Mesenchymal stem cell (in vitro differentiated cells and primary cell): Measurements from ENCODE around the gene ATP6V1G1.

Experiments
- DNase-seq: peaks from one replicate; pipeline ENCODE4 v3.0.0-alpha.2; 2013
- H2AFZ ChIP-seq: one replicate; pipeline ENCODE4 v1.6.1; 2013; ENCODE audit warnings: low read depth, mild to moderate bottlenecking, control low read depth, inconsistent platforms, low read length, moderate library complexity
- H2AK5ac ChIP-seq: 2 replicates; pipeline ENCODE4 v1.6.1; 2013; ENCODE audit warnings: low read length, moderate library complexity, mild to moderate bottlenecking, inconsistent platforms; ENCODE audit not compliant: severe bottlenecking
- H2BK120ac ChIP-seq: one replicate; pipeline ENCODE4 v1.6.1; 2013; ENCODE audit warnings: low read depth, mild to moderate bottlenecking, inconsistent platforms, low read length, moderate library complexity
- H2BK12ac ChIP-seq, 2 experiments: one replicate each; pipeline ENCODE4 v1.6.1; 2013; ENCODE audit warnings: inconsistent platforms in 2 of 2, low read length in 2 of 2, mild to moderate bottlenecking in 2 of 2, moderate library complexity in 2 of 2, control low read depth in 1 of 2
- H2BK15ac ChIP-seq: one replicate; pipeline ENCODE4 v1.6.1; 2013; ENCODE audit warnings: mild to moderate bottlenecking, low read depth, inconsistent platforms; ENCODE audit not compliant: poor library complexity, severe bottlenecking
- H2BK5ac ChIP-seq: 2 replicates; pipeline ENCODE4 v1.6.1; 2013; ENCODE audit warnings: low read depth, mild to moderate bottlenecking, low read length, control low read depth, inconsistent platforms; ENCODE audit not compliant: poor library complexity, severe bottlenecking
- H3K14ac ChIP-seq, 2 experiments: one replicate each; pipeline ENCODE4 v1.6.1; 2013; ENCODE audit warnings: inconsistent platforms in 2 of 2, low read length in 2 of 2, control low read depth in 1 of 2, mild to moderate bottlenecking in 1 of 2, moderate library complexity in 1 of 2
- H3K18ac ChIP-seq, 2 experiments: one replicate each; pipeline ENCODE4 v1.6.1; 2013; ENCODE audit warnings: inconsistent platforms in 2 of 2, low read length in 2 of 2, control low read depth in 1 of 2, low read depth in 1 of 2, mild to moderate bottlenecking in 1 of 2
- H3K23ac ChIP-seq, 2 experiments: one replicate each; pipeline ENCODE4 v1.6.1; 2013; ENCODE audit warnings: inconsistent platforms in 2 of 2, low read length in 2 of 2, mild to moderate bottlenecking in 2 of 2, moderate library complexity in 2 of 2, control low read depth in 1 of 2
- H3K27ac ChIP-seq: 2 replicates; pipeline ENCODE4 v1.5.1; 2013; ENCODE audit warnings: mild to moderate bottlenecking, moderate library complexity, low read length, control low read depth, inconsistent platforms; ENCODE audit not compliant: poor library complexity, severe bottlenecking
- H3K27me3 ChIP-seq, 2 experiments: 2 replicates each; pipeline versions ENCODE4 v1.6.1 to v1.7.0; 2013; ENCODE audit warnings: low read length in 2 of 2, mild to moderate bottlenecking in 2 of 2, moderate library complexity in 2 of 2, control low read depth in 1 of 2, inconsistent platforms in 1 of 2; ENCODE audit not compliant: control insufficient read depth in 1 of 2, insufficient read depth in 1 of 2
- H3K36me3 ChIP-seq, 2 experiments: 2 replicates each; pipeline versions ENCODE4 v1.6.1 to v1.7.0; 2013; ENCODE audit warnings: low read length in 2 of 2, control low read depth in 1 of 2, inconsistent platforms in 1 of 2, low read depth in 1 of 2, mild to moderate bottlenecking in 1 of 2; ENCODE audit not compliant: insufficient read depth in 2 of 2, control insufficient read depth in 1 of 2
- H3K4ac ChIP-seq, 2 experiments: one replicate each; pipeline ENCODE4 v1.6.1; 2013; ENCODE audit warnings: inconsistent platforms in 2 of 2, low read length in 2 of 2, mild to moderate bottlenecking in 2 of 2, moderate library complexity in 2 of 2, control low read depth in 1 of 2, low read depth in 1 of 2
- H3K4me1 ChIP-seq: 2 replicates; pipeline ENCODE4 v1.6.1; 2013; ENCODE audit warnings: low read depth, low read length, control low read depth; ENCODE audit not compliant: control insufficient read depth, insufficient read depth
- H3K4me2 ChIP-seq: 2 replicates; pipeline ENCODE4 v1.6.1; 2013; ENCODE audit warnings: low read length, mild to moderate bottlenecking, inconsistent platforms; ENCODE audit not compliant: poor library complexity, severe bottlenecking
- H3K4me3 ChIP-seq, 2 experiments: 2 replicates each; pipeline versions ENCODE4 v1.5.1 to v1.7.0; 2013; ENCODE audit warnings: low read length in 2 of 2, mild to moderate bottlenecking in 2 of 2, control low read depth in 1 of 2, low read depth in 1 of 2; ENCODE audit not compliant: insufficient read depth in 1 of 2
- H3K79me1 ChIP-seq: replicated peaks from 2 replicates; pipeline ENCODE4 v1.6.1; 2013; ENCODE audit warnings: mild to moderate bottlenecking, control low read depth, low read length, inconsistent platforms; ENCODE audit not compliant: poor library complexity, severe bottlenecking
- H3K9ac ChIP-seq: 2 replicates; pipeline ENCODE4 v1.7.0; 2013; ENCODE audit warnings: mild to moderate bottlenecking, low read length, moderate library complexity
- H3K9me3 ChIP-seq: 2 replicates; pipeline ENCODE4 v1.7.0; 2013; ENCODE audit warnings: mild to moderate bottlenecking, low read length; ENCODE audit not compliant: control insufficient read depth
- H4K8ac ChIP-seq: one replicate; pipeline ENCODE4 v1.6.1; 2013; ENCODE audit warnings: inconsistent platforms, mild to moderate bottlenecking, low read length, moderate library complexity
- H4K91ac ChIP-seq: one replicate; pipeline ENCODE4 v1.6.1; 2013; ENCODE audit warnings: mild to moderate bottlenecking, low read length, inconsistent platforms
- WGBS: methylation state at CpG from one replicate; pipeline ENCODE4 v1.1.7; 2013; ENCODE audit warnings: mixed read lengths; 5-methylcytosine and 5-hydroxymethylcytosine counted together

The ATP6V1G1 gene

DNA sequence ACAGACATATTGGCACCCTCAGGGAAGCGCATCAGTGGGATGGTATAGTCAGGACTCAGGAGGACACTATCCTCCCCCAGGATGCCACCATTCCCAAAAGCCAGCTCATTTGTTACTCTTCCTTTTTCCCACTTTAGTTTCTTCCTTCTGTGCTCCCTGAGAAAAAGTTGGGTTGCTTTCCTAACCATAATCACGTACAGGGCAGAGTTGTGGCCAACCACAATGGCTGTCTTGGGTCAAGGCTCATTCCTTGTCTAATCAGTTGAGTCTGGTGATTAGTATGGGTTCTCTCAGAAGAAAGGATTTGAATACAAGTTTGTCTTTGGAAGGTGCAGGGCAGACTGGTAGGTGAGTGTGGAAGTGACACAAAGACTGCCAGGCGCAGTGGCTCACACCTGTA, 26.6 kb upstream of the ATP6V1G1 start:
- no peak overlapping the region for H2BK12ac ChIP-seq
- DNase-seq, result peak; percentile 3
- H4K91ac ChIP-seq, result no peak overlapping the region
- H3K14ac ChIP-seq, result no peak overlapping the region
- no peak overlapping the region for H2BK5ac ChIP-seq
- H3K27me3 ChIP-seq, result peaks cover 3 to 4% of the 10 kb centered on the region in 2 experiments
- peak overlapping the region in 1 of 2 experiments; percentile 48 for H3K18ac ChIP-seq
- H3K23ac ChIP-seq, result no peak overlapping the region
- no peak overlapping the region for H3K9ac ChIP-seq
- no peak overlapping the region for H2BK15ac ChIP-seq
- H3K4me3 ChIP-seq, result no peak overlapping the region
- no peaks in the 10 kb centered on the region for H3K9me3 ChIP-seq
- H3K27ac ChIP-seq, result no peak overlapping the region
- no peak overlapping the region for H2AK5ac ChIP-seq
- H3K4ac ChIP-seq, result no peak overlapping the region
- no peak overlapping the region for H4K8ac ChIP-seq
- no peak overlapping the region for H3K4me2 ChIP-seq
- no peaks in the 10 kb centered on the region for H3K36me3 ChIP-seq
- H3K4me1 ChIP-seq, result no peaks in the 10 kb centered on the region
- no peak overlapping the region for H2AFZ ChIP-seq
- H3K79me1 ChIP-seq, result no peaks in the 10 kb centered on the region
- 91% methylated on average over 3 of the region's 3 CpGs for WGBS
- H2BK120ac ChIP-seq, result no peak overlapping the region

DNA sequence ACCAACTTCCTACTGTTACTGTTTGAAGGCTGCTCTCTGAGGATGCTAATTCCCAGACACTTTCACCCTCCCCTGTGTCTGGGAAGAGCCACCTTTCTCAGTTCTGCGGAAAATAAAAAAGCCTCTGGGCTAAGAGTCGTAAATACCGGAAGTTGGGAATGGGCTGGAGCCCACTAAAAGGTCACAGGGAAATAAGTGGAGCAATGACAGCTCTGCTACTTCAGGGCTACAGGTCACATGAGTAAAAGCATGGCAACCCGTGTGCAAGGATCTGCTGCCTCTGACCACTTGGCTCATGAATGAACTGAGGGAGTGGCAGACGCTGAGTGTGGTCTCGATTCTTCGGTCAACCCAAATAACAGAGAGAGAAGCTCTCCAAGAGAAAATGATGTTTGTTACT, 25.8 kb upstream of the ATP6V1G1 start:
- no peak for DNase-seq
- WGBS, result 49% methylated on average over 7 of the region's 7 CpGs
- H3K79me1 ChIP-seq, result no peaks in the 10 kb centered on the region
- no peaks in the 10 kb centered on the region for H3K36me3 ChIP-seq
- no peak overlapping the region for H3K23ac ChIP-seq
- no peak overlapping the region for H4K8ac ChIP-seq
- H2BK120ac ChIP-seq, result no peak overlapping the region
- no peak overlapping the region for H2BK5ac ChIP-seq
- H3K27ac ChIP-seq, result no peak overlapping the region
- H2BK15ac ChIP-seq, result no peak overlapping the region
- H3K4me3 ChIP-seq, result no peak overlapping the region
- no peak overlapping the region for H3K4me2 ChIP-seq
- H3K4me1 ChIP-seq, result no peaks in the 10 kb centered on the region
- no peak overlapping the region for H2AK5ac ChIP-seq
- no peak overlapping the region for H3K9ac ChIP-seq
- no peaks in the 10 kb centered on the region for H3K9me3 ChIP-seq
- no peak overlapping the region for H3K4ac ChIP-seq
- H3K18ac ChIP-seq, result no peak overlapping the region
- no peak overlapping the region for H3K14ac ChIP-seq
- no peak overlapping the region for H2BK12ac ChIP-seq
- no peak overlapping the region for H2AFZ ChIP-seq
- peaks cover 3 to 4% of the 10 kb centered on the region in 2 experiments for H3K27me3 ChIP-seq
- H4K91ac ChIP-seq, result no peak overlapping the region

DNA sequence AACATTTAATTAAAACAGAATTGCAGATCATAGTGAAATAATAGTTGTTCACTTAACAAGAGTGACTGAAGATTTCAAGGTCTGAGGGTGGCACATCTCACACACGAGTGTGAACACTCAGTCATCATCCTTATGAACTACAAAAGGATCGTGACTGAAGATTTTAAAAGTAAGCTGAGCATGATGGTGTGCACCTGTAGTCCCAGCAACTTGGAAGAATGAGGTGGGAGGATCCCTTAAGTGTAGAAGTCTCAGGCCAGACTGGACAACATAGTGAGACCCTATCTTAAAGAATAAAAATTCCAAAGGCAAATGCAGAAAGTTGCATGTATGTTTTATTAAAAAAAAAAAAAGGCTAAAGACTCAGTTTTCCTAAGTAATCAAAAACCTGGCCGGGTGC, 22.4 kb upstream of the ATP6V1G1 start:
- no peak overlapping the region for H3K4me2 ChIP-seq
- no peaks in the 10 kb centered on the region for H3K4me1 ChIP-seq
- H2BK120ac ChIP-seq, result no peak overlapping the region
- no peak overlapping the region for H2BK12ac ChIP-seq
- H3K23ac ChIP-seq, result no peak overlapping the region
- H2BK5ac ChIP-seq, result no peak overlapping the region
- H3K79me1 ChIP-seq, result no peaks in the 10 kb centered on the region
- no peak overlapping the region for H3K4me3 ChIP-seq
- H3K4ac ChIP-seq, result no peak overlapping the region
- H2AFZ ChIP-seq, result no peak overlapping the region
- H2AK5ac ChIP-seq, result no peak overlapping the region
- peaks cover 0 to 2% of the 10 kb centered on the region in 2 experiments for H3K27me3 ChIP-seq
- no peak overlapping the region for H4K8ac ChIP-seq
- no peak overlapping the region for H3K18ac ChIP-seq
- no peak overlapping the region for H4K91ac ChIP-seq
- WGBS, result 94% methylated on average over 3 of the region's 3 CpGs
- H3K36me3 ChIP-seq, result no peaks in the 10 kb centered on the region
- H3K9ac ChIP-seq, result no peak overlapping the region
- H3K9me3 ChIP-seq, result no peaks in the 10 kb centered on the region
- no peak for DNase-seq
- H3K14ac ChIP-seq, result no peak overlapping the region
- no peak overlapping the region for H2BK15ac ChIP-seq
- no peak overlapping the region for H3K27ac ChIP-seq

- no peak overlapping the region for H3K23ac ChIP-seq
- no peak overlapping the region for H4K8ac ChIP-seq
- no peak overlapping the region for H3K4me2 ChIP-seq
- no peak overlapping the region for H3K18ac ChIP-seq
- no peak overlapping the region for H2BK120ac ChIP-seq
- H3K9me3 ChIP-seq, result no peaks in the 10 kb centered on the region
- 92% methylated on average over 6 of the region's 7 CpGs for WGBS
- H2BK15ac ChIP-seq, result no peak overlapping the region
- no peaks in the 10 kb centered on the region for H3K4me1 ChIP-seq
- no peak overlapping the region for H3K4me3 ChIP-seq
- no peak overlapping the region for H2BK5ac ChIP-seq
- no peaks in the 10 kb centered on the region for H3K79me1 ChIP-seq
- H2BK12ac ChIP-seq, result no peak overlapping the region
- DNase-seq, result no peak
- no peaks in the 10 kb centered on the region for H3K36me3 ChIP-seq
- no peak overlapping the region for H3K14ac ChIP-seq
- no peak overlapping the region for H4K91ac ChIP-seq
- no peak overlapping the region for H2AK5ac ChIP-seq
- H3K27me3 ChIP-seq, result no peaks in the 10 kb centered on the region
- H3K9ac ChIP-seq, result no peak overlapping the region
- H2AFZ ChIP-seq, result no peak overlapping the region
- no peak overlapping the region for H3K27ac ChIP-seq
- no peak overlapping the region for H3K4ac ChIP-seq
Observed at GRCh38 chr9:114570742-114571141, 16.8 kb upstream of the ATP6V1G1 start.
